ENCODE measurements around the gene RPP30.

Gene RPP30

GRCh38 chr10:90947030-90947960 is 75.5 kb downstream of the RPP30 start:
- DNase-seq, result no peak
